K562 (cell line): ENCODE data around the gene ZNF124. TPM values are rescaled to one million over a fixed set of nuclear protein-coding genes. Genes with fewer than 3 reads are reported as not detected.

ENCODE experiments used
- ARID1B ChIP-seq: fragments of 450-650 bp; IDR thresholded peaks from 2 replicates; pipeline ENCODE4 v1.6.1; 2016; ENCODE audit warnings: antibody characterized with exemption, mild to moderate bottlenecking, inconsistent platforms
- ATF3 ChIP-seq, 2 experiments: fragments of 450-650 bp in 1 of 2; sonication (generic) in 1 of 2; formaldehyde crosslinking in 1 of 2; IDR thresholded peaks in 1 of 2; conservative IDR thresholded peaks in 1 of 2; 2 replicates each; pipeline versions ENCODE4 v1.6.1 to v1.8.1; 2016 to 2023; ENCODE audit warnings: mild to moderate bottlenecking in 2 of 2, moderate library complexity in 2 of 2, inconsistent platforms in 1 of 2, missing genetic modification reagents in 1 of 2
- DPF2 ChIP-seq: fragments of 450-650 bp; IDR thresholded peaks from 2 replicates; pipeline ENCODE4 v1.6.1; 2016
- ETV6 ChIP-seq, 3 experiments: fragments of 150-350 bp in 1 of 3; sonication (generic) in 1 of 3; formaldehyde crosslinking in 1 of 3; IDR thresholded peaks; 2 replicates each; pipeline versions ENCODE4 v1.6.1 to v1.8.0; 2014 to 2022; ENCODE audit warnings: borderline replicate concordance in 2 of 3, low read depth in 2 of 3, antibody characterized with exemption in 1 of 3, low read length in 1 of 3, mild to moderate bottlenecking in 1 of 3, missing genetic modification reagents in 1 of 3
- FOXJ3 ChIP-seq: sonication (generic); formaldehyde crosslinking; IDR thresholded peaks from 2 replicates; pipeline ENCODE4 v1.4.0; 2020; ENCODE audit warnings: mild to moderate bottlenecking, missing genetic modification reagents
- GATA2 ChIP-seq: sonication (generic); formaldehyde crosslinking; IDR thresholded peaks from 2 replicates; pipeline ENCODE4 v1.4.0; 2020; ENCODE audit warnings: mild to moderate bottlenecking, missing genetic modification reagents
- GATAD2A ChIP-seq: fragments of 450-650 bp; IDR thresholded peaks from 2 replicates; pipeline ENCODE4 v1.6.1; 2017
- LARP7 ChIP-seq: fragments of 450-650 bp; IDR thresholded peaks from 2 replicates; pipeline ENCODE4 v1.6.1; 2016
- MIER1 ChIP-seq: fragments of 450-650 bp; IDR thresholded peaks from 2 replicates; pipeline ENCODE4 v1.6.1; 2016; ENCODE audit warnings: antibody characterized with exemption, mild to moderate bottlenecking, low read depth
- NCOA6 ChIP-seq: fragments of 450-650 bp; IDR thresholded peaks from 2 replicates; pipeline ENCODE4 v1.6.1; 2017; ENCODE audit warnings: mild to moderate bottlenecking
- NR2C1 ChIP-seq, 2 experiments: fragments of 450-650 bp; IDR thresholded peaks; 2 replicates each; pipeline ENCODE4 v1.6.1; 2017; ENCODE audit warnings: mild to moderate bottlenecking in 2 of 2, antibody characterized with exemption in 1 of 2, inconsistent platforms in 1 of 2, missing compliant biosample characterization in 1 of 2, missing genetic modification characterization in 1 of 2
- NR2F6 ChIP-seq: fragments of 450-650 bp; formaldehyde crosslinking; IDR thresholded peaks from 2 replicates; pipeline ENCODE4 v1.4.0; 2020; ENCODE audit warnings: mild to moderate bottlenecking
- PHTF2 ChIP-seq: fragments of 250-450 bp; sonication (Bioruptor Pico); IDR thresholded peaks from 2 replicates; pipeline ENCODE4 v1.5.0; 2021; ENCODE audit warnings: mild to moderate bottlenecking
- PURB ChIP-seq: sonication (generic); formaldehyde crosslinking; IDR thresholded peaks from 2 replicates; pipeline ENCODE4 v1.9.0; 2021; ENCODE audit warnings: low read depth, mild to moderate bottlenecking, missing genetic modification reagents
- RB1 ChIP-seq: fragments of 450-650 bp; IDR thresholded peaks from 2 replicates; pipeline ENCODE4 v1.6.1; 2017; ENCODE audit warnings: low read depth, mild to moderate bottlenecking
- RBM17 ChIP-seq: fragments of 200-400 bp; formaldehyde crosslinking; IDR thresholded peaks from 2 replicates; pipeline ENCODE4 v1.6.1; 2017; ENCODE audit warnings: low read depth, mild to moderate bottlenecking, low read length, borderline replicate concordance
- RBM22 ChIP-seq: fragments of 200-400 bp; formaldehyde crosslinking; IDR thresholded peaks from 2 replicates; pipeline ENCODE4 v1.6.1; 2018; ENCODE audit warnings: low read length, low read depth; ENCODE audit not compliant: poor library complexity, severe bottlenecking
- SIN3B ChIP-seq: fragments of 450-650 bp; IDR thresholded peaks from 2 replicates; pipeline ENCODE4 v1.6.1; 2017; ENCODE audit warnings: low read depth, mild to moderate bottlenecking, moderate library complexity
- SMAD1 ChIP-seq: fragments of 150-350 bp; IDR thresholded peaks from 2 replicates; pipeline ENCODE4 v1.6.1; 2014; ENCODE audit warnings: low read length, low read depth; ENCODE audit not compliant: partially characterized antibody
- TCF15 ChIP-seq: fragments of 250-450 bp; sonication (Bioruptor Pico); IDR thresholded peaks from 2 replicates; pipeline ENCODE4 v1.8.0; 2022; ENCODE audit warnings: moderate library complexity, mild to moderate bottlenecking, inconsistent platforms
- TCFL5 ChIP-seq: fragments of 250-450 bp; sonication (Bioruptor Pico); conservative IDR thresholded peaks from 2 replicates; pipeline ENCODE4 v1.6.1; 2021; ENCODE audit warnings: mild to moderate bottlenecking, moderate library complexity, matching md5 sums
- TFAM ChIP-seq: fragments of 250-450 bp; sonication (Bioruptor Pico); conservative IDR thresholded peaks from 2 replicates; pipeline ENCODE4 v1.5.0; 2021; ENCODE audit warnings: mild to moderate bottlenecking, moderate library complexity
- ZC3H8 ChIP-seq: fragments of 450-650 bp; IDR thresholded peaks from 2 replicates; pipeline ENCODE4 v1.6.1; 2017
- ZNF398 ChIP-seq: fragments of 250-450 bp; sonication (Bioruptor Pico); IDR thresholded peaks from 2 replicates; pipeline ENCODE4 v1.8.0; 2021; ENCODE audit warnings: moderate library complexity, mild to moderate bottlenecking, inconsistent platforms
- ZNF778 ChIP-seq: fragments of 450-650 bp; formaldehyde crosslinking; IDR thresholded peaks from 2 replicates; pipeline ENCODE4 v1.4.0; 2020; ENCODE audit warnings: mild to moderate bottlenecking, moderate library complexity
- ZNF780A ChIP-seq: fragments of 250-450 bp; sonication (Bioruptor Pico); IDR thresholded peaks from 2 replicates; pipeline ENCODE4 v1.5.0; 2021; ENCODE audit warnings: mild to moderate bottlenecking
- ZNF79 ChIP-seq: fragments of 250-450 bp; sonication (Bioruptor Pico); IDR thresholded peaks from 2 replicates; pipeline ENCODE4 v1.4.0; 2020; ENCODE audit warnings: low read depth, mild to moderate bottlenecking, moderate library complexity
- polyA plus RNA-seq, 8 experiments: library from polyadenylated mRNA; depleted of rRNA in 4 of 8; stranded (reverse) in 5 of 8; unstranded in 3 of 8; fragments of >200 nt; fragmentation: Nextera tagmentation in 2 of 8; fragmentation: Illumina TruSeq in 1 of 8; extraction: Ambion mirVana in 2 of 8; extraction: Trizol in 1 of 8; gene quantifications; 2 replicates each; pipeline versions ENCODE4 v1.2.1 to v1.2.3, GENCODE V29; 2011 to 2014; ENCODE audit warnings: inconsistent platforms in 1 of 8, missing spikeins in 1 of 8
- total RNA-seq, 7 experiments: library from RNA; depleted of rRNA in 6 of 7; stranded (reverse); fragments of >200 nt in 6 of 7; fragmentation: Illumina TruSeq in 2 of 7; extraction: Trizol in 2 of 7; gene quantifications; 2 replicates each; pipeline versions ENCODE4 v1.2.1 to v1.2.3, GENCODE V29; 2011 to 2021; ENCODE audit warnings: low replicate concordance in 1 of 7

ZNF124 gene
- total and polyA plus RNA-seq, 9 of the 15 experiments (the other 6 are each of a cell fraction or from before 2014, with no cell fraction given), result 7.6 to 71.5 (median 20.2) TPM

- TF ChIP-seq ETV6 (IDR thresholded peaks at IDR 0.05; ENCODE audit: borderline replicate concordance in 1 of 2, low read depth in 2 of 2, low read length in 1 of 2), result no peak
- TF ChIP-seq ETV6 (CRISPR knock-in tag; IDR thresholded peaks at IDR 0.05; ENCODE audit: borderline replicate concordance), result no peak
- no peak for TF ChIP-seq TFAM
- no peak for TF ChIP-seq RB1
- TF ChIP-seq DPF2, result peak; percentile 53
- no peak for TF ChIP-seq MIER1
- TF ChIP-seq ARID1B, result peak; percentile 57
- no peak for TF ChIP-seq SMAD1
- TF ChIP-seq FOXJ3 (CRISPR knock-in tag), result no peak
- TF ChIP-seq RBM22, result no peak
- TF ChIP-seq ZNF780A, result no peak
- no peak for TF ChIP-seq LARP7
- TF ChIP-seq GATA2 (CRISPR knock-in tag), result no peak
- no peak for TF ChIP-seq NR2F6 (CRISPR knock-in tag)
- TF ChIP-seq ZNF398, result no peak
- TF ChIP-seq ZNF778 (CRISPR knock-in tag), result no peak
- TF ChIP-seq NCOA6, result no peak
- TF ChIP-seq NR2C1 (IDR thresholded peaks at IDR 0.05), result no peak
- no peak for TF ChIP-seq NR2C1 (tag; IDR thresholded peaks at IDR 0.05)
- TF ChIP-seq SIN3B, result no peak
- TF ChIP-seq ATF3 (IDR thresholded peaks at IDR 0.05), result peak; percentile 82
- TF ChIP-seq ATF3 (CRISPR knock-in tag; conservative IDR thresholded peaks at IDR 0.05), result no peak
- no peak for TF ChIP-seq ZC3H8
- TF ChIP-seq RBM17, result no peak
- TF ChIP-seq TCFL5, result no peak
- TF ChIP-seq GATAD2A, result no peak
- no peak for TF ChIP-seq PHTF2 (CRISPR knock-in tag)
- no peak for TF ChIP-seq PURB (CRISPR knock-in tag)
- TF ChIP-seq ZNF79 (CRISPR knock-in tag), result no peak
- TF ChIP-seq TCF15, result no peak
Observed at GRCh38 chr1:247212627-247213617, 41.1 kb upstream of the ZNF124 start (continued).
